GM12875 (cell line): ENCODE data around the gene ABCC6.

Experiments
- H3K4me3 ChIP-seq: one replicate; pipeline ENCODE4 v1.5.1; 2011; ENCODE audit warnings: low read depth, low read length, control low read depth
- TF ChIP-seq, protein P1 (sequence below): IDR thresholded peaks from 2 replicates; pipeline ENCODE4 v1.5.1; 2011; ENCODE audit warnings: low read depth, mild to moderate bottlenecking, control low read depth, inconsistent platforms, low read length, moderate library complexity, borderline replicate concordance; ENCODE audit not compliant: insufficient read depth

Gene ABCC6

GRCh38 chr16:16141141-16141540, 82.2 kb downstream of the ABCC6 start:
- H3K4me3 ChIP-seq, result no peak overlapping the region
- TF ChIP-seq, protein P1, sequence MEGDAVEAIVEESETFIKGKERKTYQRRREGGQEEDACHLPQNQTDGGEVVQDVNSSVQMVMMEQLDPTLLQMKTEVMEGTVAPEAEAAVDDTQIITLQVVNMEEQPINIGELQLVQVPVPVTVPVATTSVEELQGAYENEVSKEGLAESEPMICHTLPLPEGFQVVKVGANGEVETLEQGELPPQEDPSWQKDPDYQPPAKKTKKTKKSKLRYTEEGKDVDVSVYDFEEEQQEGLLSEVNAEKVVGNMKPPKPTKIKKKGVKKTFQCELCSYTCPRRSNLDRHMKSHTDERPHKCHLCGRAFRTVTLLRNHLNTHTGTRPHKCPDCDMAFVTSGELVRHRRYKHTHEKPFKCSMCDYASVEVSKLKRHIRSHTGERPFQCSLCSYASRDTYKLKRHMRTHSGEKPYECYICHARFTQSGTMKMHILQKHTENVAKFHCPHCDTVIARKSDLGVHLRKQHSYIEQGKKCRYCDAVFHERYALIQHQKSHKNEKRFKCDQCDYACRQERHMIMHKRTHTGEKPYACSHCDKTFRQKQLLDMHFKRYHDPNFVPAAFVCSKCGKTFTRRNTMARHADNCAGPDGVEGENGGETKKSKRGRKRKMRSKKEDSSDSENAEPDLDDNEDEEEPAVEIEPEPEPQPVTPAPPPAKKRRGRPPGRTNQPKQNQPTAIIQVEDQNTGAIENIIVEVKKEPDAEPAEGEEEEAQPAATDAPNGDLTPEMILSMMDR, result no peak

GRCh38 chr16:16140537-16140936, 82.8 kb downstream of the ABCC6 start:
- TF ChIP-seq, protein P1, result no peak

DNA sequence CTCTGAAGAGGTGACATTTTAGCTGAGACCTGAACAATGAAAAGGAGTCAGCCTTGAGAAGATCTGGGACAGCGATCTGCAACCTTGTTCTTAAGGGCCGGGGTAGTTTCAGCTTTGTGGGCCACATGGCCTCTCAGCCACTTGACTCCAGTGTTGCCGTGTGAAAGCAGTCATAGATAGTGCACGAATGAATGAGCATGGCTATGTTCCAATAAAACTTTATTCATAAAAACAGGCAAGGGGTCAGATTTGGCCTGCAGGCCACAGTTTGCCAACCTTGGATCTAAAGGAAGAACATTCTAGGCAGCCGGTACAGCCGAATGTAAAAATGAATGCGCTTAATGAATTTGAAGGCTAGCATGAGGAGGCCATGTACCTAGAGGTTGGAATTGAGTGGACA, 83.5 kb downstream of the ABCC6 start:
- TF ChIP-seq, protein P1, result no peak
- no peak overlapping the region for H3K4me3 ChIP-seq

More at GRCh38 chr16:16140537-16140936, 82.8 kb downstream of the ABCC6 start:
- H3K4me3 ChIP-seq, result no peak overlapping the region

DNA sequence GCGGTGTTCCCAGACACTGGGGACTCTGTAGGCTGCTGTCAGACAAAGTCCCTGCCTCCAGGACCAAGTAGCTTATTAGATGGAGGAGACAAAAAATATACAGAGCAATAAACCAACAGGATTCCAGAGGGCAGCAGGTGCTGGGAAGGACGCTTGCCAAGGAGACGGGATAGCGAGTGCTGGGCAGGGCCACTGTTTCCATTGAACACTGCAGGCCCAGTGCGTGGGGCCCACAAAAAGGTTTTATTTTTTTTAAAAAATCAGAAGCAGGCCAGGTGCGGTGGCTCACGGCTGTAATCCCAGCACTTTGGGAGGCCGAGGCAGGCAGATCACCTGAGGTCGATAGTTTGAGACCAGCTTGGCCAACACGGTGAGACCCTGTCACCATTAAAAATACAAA, 84.2 kb downstream of the ABCC6 start:
- TF ChIP-seq, protein P1, result no peak
- no peak overlapping the region for H3K4me3 ChIP-seq

DNA sequence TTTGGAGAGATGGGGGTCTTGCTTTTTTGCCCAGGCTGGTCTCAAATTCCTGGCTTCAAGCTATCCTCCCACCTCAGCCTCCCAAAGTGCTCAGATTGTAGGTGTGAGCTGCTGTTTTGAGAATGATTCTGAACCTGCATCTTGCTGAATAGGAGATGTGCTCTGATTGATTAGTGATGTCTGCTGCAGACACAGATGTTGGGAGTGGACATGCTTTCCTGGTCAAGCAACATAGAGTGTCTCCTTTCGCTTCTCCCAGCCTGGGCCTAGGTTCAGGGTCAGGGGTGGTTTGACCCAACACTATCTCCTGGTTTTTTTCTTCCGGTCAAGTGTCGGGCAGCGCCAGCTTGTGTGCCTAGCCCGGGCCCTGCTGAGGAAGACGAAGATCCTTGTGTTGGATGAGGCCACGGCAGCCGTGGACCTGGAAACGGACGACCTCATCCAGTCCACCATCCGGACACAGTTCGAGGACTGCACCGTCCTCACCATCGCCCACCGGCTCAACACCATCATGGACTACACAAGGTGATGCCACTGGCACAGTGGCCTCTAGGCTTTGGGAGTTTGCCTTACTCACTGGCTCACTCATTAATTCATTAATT, 85.2 kb downstream of the ABCC6 start:
- TF ChIP-seq, protein P1, result no peak
- no peak overlapping the region for H3K4me3 ChIP-seq

DNA sequence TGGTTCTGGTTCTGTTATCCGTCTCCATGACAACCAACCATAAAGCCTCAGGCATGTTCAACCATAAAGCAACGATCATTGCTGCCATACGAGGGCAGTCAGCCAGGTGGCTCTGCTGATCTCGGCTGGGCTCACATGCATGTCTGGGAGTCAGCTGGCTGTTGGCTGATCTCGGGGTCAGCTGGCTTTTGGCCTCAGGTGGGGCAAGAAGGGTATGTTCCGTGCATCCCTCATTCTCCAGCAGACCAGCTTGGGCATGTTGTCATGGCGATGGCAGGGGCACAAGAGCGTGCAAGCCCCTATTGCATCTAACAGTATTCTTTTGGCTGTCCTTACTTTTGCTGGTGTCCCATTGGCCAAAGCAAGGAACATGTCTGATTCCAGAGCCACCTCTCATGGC, 86.2 kb downstream of the ABCC6 start:
- H3K4me3 ChIP-seq, result no peak overlapping the region
- TF ChIP-seq, protein P1, result no peak

GRCh38 chr16:16136588-16136987, 86.7 kb downstream of the ABCC6 start:
- H3K4me3 ChIP-seq, result no peak overlapping the region
- TF ChIP-seq, protein P1, result no peak
